Natural killer cell (primary cell): ENCODE data around the gene HYAL1. TPM values are rescaled to one million over a fixed set of nuclear protein-coding genes. Genes with fewer than 3 reads are reported as not detected.

Source experiments
- ATAC-seq, 3 donors: fragments of 150-1000 bp in 2 of 3; fragments of 200-7000 bp in 1 of 3; cut with Tn5 transposase; 1 replicate in 1 of 3; 2 replicates in 2 of 3; pipeline ENCODE4 v1.10.0; 2021; ENCODE audit warnings: mild to moderate bottlenecking in 2 of 3, moderate library complexity in 2 of 3
- DNase-seq, 2 donors: peaks; one replicate each; pipeline versions ENCODE4 v3.0.0 to v3.0.0-alpha.2; 2013 to 2021; ENCODE audit warnings: mixed read lengths in 1 of 2
- H3K27ac ChIP-seq: one replicate; pipeline ENCODE4 v1.5.1; 2013; ENCODE audit warnings: mild to moderate bottlenecking, low read length
- H3K27me3 ChIP-seq: one replicate; pipeline ENCODE4 v1.6.1; 2013; ENCODE audit warnings: low read length; ENCODE audit not compliant: control insufficient read depth, insufficient read depth
- H3K36me3 ChIP-seq: one replicate; pipeline ENCODE4 v1.6.1; 2013; ENCODE audit warnings: low read length; ENCODE audit not compliant: control insufficient read depth, insufficient read depth
- H3K4me1 ChIP-seq: one replicate; pipeline ENCODE4 v1.6.1; 2013; ENCODE audit warnings: low read length; ENCODE audit not compliant: control insufficient read depth, insufficient read depth
- H3K4me3 ChIP-seq: one replicate; pipeline ENCODE4 v1.5.1; 2013; ENCODE audit warnings: low read length
- H3K9me3 ChIP-seq: one replicate; pipeline ENCODE4 v1.6.1; 2013; ENCODE audit warnings: low read length; ENCODE audit not compliant: control insufficient read depth, insufficient read depth
- H3K27ac Mint-ChIP-seq, 2 donors: one replicate each; pipeline ENCODE4 v1.8.0; 2022; ENCODE audit warnings: mild to moderate bottlenecking in 2 of 2, mixed read lengths in 2 of 2, moderate library complexity in 1 of 2
- H3K27me3 Mint-ChIP-seq, 2 donors: one replicate each; pipeline ENCODE4 v1.8.0; 2022; ENCODE audit warnings: low read depth in 2 of 2, mixed read lengths in 2 of 2
- H3K36me3 Mint-ChIP-seq: one replicate; pipeline ENCODE4 v1.8.0; 2022; ENCODE audit warnings: mixed read lengths
- H3K4me1 Mint-ChIP-seq, 2 donors: one replicate each; pipeline ENCODE4 v1.8.0; 2022; ENCODE audit warnings: mixed read lengths in 2 of 2
- H3K4me3 Mint-ChIP-seq: one replicate; pipeline ENCODE4 v1.8.0; 2022; ENCODE audit warnings: mild to moderate bottlenecking, moderate library complexity, mixed read lengths
- H3K9me3 Mint-ChIP-seq, 2 donors: one replicate each; pipeline ENCODE4 v1.8.0; 2022; ENCODE audit warnings: mixed read lengths in 2 of 2
- CTCF ChIP-seq: fragments of 200-600 bp; IDR thresholded peaks from one replicate; pipeline ENCODE4 v1.8.0; 2022; ENCODE audit warnings: antibody characterized with exemption
- WGBS: methylation state at CpG from one replicate; pipeline ENCODE4 v1.1.7; 2013; ENCODE audit warnings: missing lambda C conversion rate; ENCODE audit not compliant: insufficient coverage; 5-methylcytosine and 5-hydroxymethylcytosine counted together
- intact Hi-C: fragments of 100-400 bp; cut with micrococcal nuclease; formaldehyde crosslinking; loops from one replicate; pipeline ENCODE4 v1.14.2; 2022
- total RNA-seq, 4 donors: library from RNA; stranded (reverse); fragments of 120-200 nt in 1 of 4; gene quantifications; one replicate each; pipeline versions ENCODE4 v1.2.3 to v1.2.4, GENCODE V29; 2013 to 2022

The HYAL1 gene
- total RNA-seq, 3 donors from 2014 or later (not counting 1 experiment from before 2014, with no cell fraction given) = 0.82 to 1.2 TPM; not detected in 1

GRCh38 chr3:50278123-50278879 is 25.1 kb downstream of the HYAL1 start:
- Histone ChIP-seq H3K36me3 (no peaks in the 10 kb centered on the region), H3K27me3 (peaks cover 35% of the 10 kb centered on the region), H3K27ac (no peak overlapping the region), H3K4me1 (peaks cover 27% of the 10 kb centered on the region), H3K9me3 (no peaks in the 10 kb centered on the region), H3K4me3 (no peak overlapping the region)
- Mint-ChIP-seq H3K9me3 (no peaks in the 10 kb centered on the region), H3K27ac (no peak overlapping the region), H3K27me3 (peaks cover 7 to 27% of the 10 kb centered on the region in 2 donors), H3K4me3 (no peak overlapping the region), H3K36me3 (no peaks in the 10 kb centered on the region), H3K4me1 (peaks cover 5 to 20% of the 10 kb centered on the region in 2 donors)
- no peak for ATAC-seq
- 86% methylated on average over 4 of the region's 4 CpGs for WGBS
- intact Hi-C loops = no loop called here
- TF ChIP-seq CTCF = no peak
- DNase-seq = no peak

GRCh38 chr3:50276762-50277101 is 26.6 kb downstream of the HYAL1 start:
- Mint-ChIP-seq H3K4me1 (peaks cover 11 to 27% of the 10 kb centered on the region in 2 donors), H3K27ac (no peak overlapping the region), H3K36me3 (no peaks in the 10 kb centered on the region), H3K4me3 (no peak overlapping the region), H3K27me3 (peaks cover 13 to 32% of the 10 kb centered on the region in 2 donors), H3K9me3 (no peaks in the 10 kb centered on the region)
- 76% methylated on average over 17 of the region's 17 CpGs for WGBS
- ATAC-seq = no peak
- H3K36me3 ChIP-seq = no peaks in the 10 kb centered on the region
- DNase-seq = no peak
- no peak overlapping the region for H3K27ac ChIP-seq
- intact Hi-C loops = no loop called here
- TF ChIP-seq CTCF = no peak
- H3K9me3 ChIP-seq = no peaks in the 10 kb centered on the region
- H3K27me3 ChIP-seq = peaks cover 38% of the 10 kb centered on the region
- peaks cover 33% of the 10 kb centered on the region for H3K4me1 ChIP-seq
- H3K4me3 ChIP-seq = no peak overlapping the region

- intact Hi-C loops = no loop called here
Measured at GRCh38 chr3:50275996-50276761, 27.2 kb downstream of the HYAL1 start.

More at GRCh38 chr3:50275996-50276761, 27.2 kb downstream of the HYAL1 start:
- no peak for TF ChIP-seq CTCF
- Histone ChIP-seq H3K4me1 (peaks cover 33% of the 10 kb centered on the region), H3K36me3 (no peaks in the 10 kb centered on the region), H3K4me3 (no peak overlapping the region), H3K9me3 (no peaks in the 10 kb centered on the region), H3K27ac (no peak overlapping the region), H3K27me3 (peaks cover 38% of the 10 kb centered on the region)
- Mint-ChIP-seq H3K27me3 (peaks cover 13 to 32% of the 10 kb centered on the region in 2 donors), H3K36me3 (no peaks in the 10 kb centered on the region), H3K27ac (peak overlapping the region in 1 of 2 donors; percentile 44), H3K4me1 (peaks cover 11 to 32% of the 10 kb centered on the region in 2 donors), H3K9me3 (no peaks in the 10 kb centered on the region), H3K4me3 (peak overlapping the region; percentile 6)
- WGBS = 16% methylated on average over 79 of the region's 79 CpGs
- peak in 1 of 3 donors; percentile 9 for ATAC-seq
- peak in 1 of 2 donors; percentile 64 for DNase-seq
